K562 (cell line): ENCODE data around the gene HIPK1. TPM values are rescaled to one million over a fixed set of nuclear protein-coding genes. Genes with fewer than 3 reads are reported as not detected.

Source experiments
- ATF6 ChIP-seq: sonication (generic); formaldehyde crosslinking; IDR thresholded peaks from 2 replicates; pipeline ENCODE4 v1.4.0; 2020; ENCODE audit warnings: mild to moderate bottlenecking, missing genetic modification reagents
- CXXC5 ChIP-seq: fragments of 250-450 bp; sonication (Bioruptor Pico); IDR thresholded peaks from 2 replicates; pipeline ENCODE4 v1.8.0; 2022; ENCODE audit warnings: inconsistent platforms, mild to moderate bottlenecking, moderate library complexity
- E2F1 ChIP-seq: sonication (generic); formaldehyde crosslinking; IDR thresholded peaks from 2 replicates; pipeline ENCODE4 v1.8.1; 2023; ENCODE audit warnings: mild to moderate bottlenecking, missing genetic modification reagents, moderate library complexity
- E2F3 ChIP-seq: fragments of 250-450 bp; sonication (Bioruptor Pico); IDR thresholded peaks from 2 replicates; pipeline ENCODE4 v1.4.0; 2020; ENCODE audit warnings: mild to moderate bottlenecking
- ESRRA ChIP-seq: fragments of 450-650 bp; IDR thresholded peaks from 2 replicates; pipeline ENCODE4 v1.6.1; 2014; ENCODE audit warnings: low read depth, mild to moderate bottlenecking, moderate library complexity, borderline replicate concordance
- GATAD2A ChIP-seq: fragments of 450-650 bp; IDR thresholded peaks from 2 replicates; pipeline ENCODE4 v1.6.1; 2017
- HOMEZ ChIP-seq: fragments of 250-450 bp; sonication (Bioruptor Pico); IDR thresholded peaks from 2 replicates; pipeline ENCODE4 v1.4.0; 2020; ENCODE audit warnings: mild to moderate bottlenecking, moderate library complexity
- IRF1 ChIP-seq: sonication (generic); formaldehyde crosslinking; IDR thresholded peaks from 2 replicates; pipeline ENCODE4 v1.8.0; 2022; ENCODE audit warnings: missing genetic modification reagents, mild to moderate bottlenecking, borderline replicate concordance
- L3MBTL2 ChIP-seq: fragments of 450-650 bp; IDR thresholded peaks from 2 replicates; pipeline ENCODE4 v1.6.1; 2016; ENCODE audit warnings: mild to moderate bottlenecking, moderate library complexity
- MCM3 ChIP-seq: fragments of 450-650 bp; IDR thresholded peaks from 2 replicates; pipeline ENCODE4 v1.6.1; 2016
- NRF1 ChIP-seq, 2 experiments: fragments of 450-650 bp; IDR thresholded peaks in 1 of 2; conservative IDR thresholded peaks in 1 of 2; 2 replicates each; pipeline ENCODE4 v1.6.1; 2014; ENCODE audit warnings: mild to moderate bottlenecking in 2 of 2
- PHB2 ChIP-seq: fragments of 450-650 bp; IDR thresholded peaks from 2 replicates; pipeline ENCODE4 v1.6.1; 2017; ENCODE audit warnings: low read depth
- POLR2B ChIP-seq: fragments of 450-650 bp; IDR thresholded peaks from 2 replicates; pipeline ENCODE4 v1.6.1; 2018; ENCODE audit warnings: low read depth; ENCODE audit not compliant: partially characterized antibody
- RBM17 ChIP-seq: fragments of 200-400 bp; formaldehyde crosslinking; IDR thresholded peaks from 2 replicates; pipeline ENCODE4 v1.6.1; 2017; ENCODE audit warnings: low read depth, mild to moderate bottlenecking, low read length, borderline replicate concordance
- SMAD2 ChIP-seq: fragments of 150-350 bp; IDR thresholded peaks from 2 replicates; pipeline ENCODE4 v1.6.1; 2014; ENCODE audit warnings: low read depth, mild to moderate bottlenecking, low read length
- SOX6 ChIP-seq: fragments of 450-650 bp; IDR thresholded peaks from 2 replicates; pipeline ENCODE4 v1.6.1; 2014; ENCODE audit warnings: mild to moderate bottlenecking
- STAT5B ChIP-seq: fragments of 250-450 bp; sonication (Bioruptor Pico); IDR thresholded peaks from 2 replicates; pipeline ENCODE4 v1.8.0; 2021; ENCODE audit warnings: mild to moderate bottlenecking, inconsistent platforms
- TCF7 ChIP-seq: sonication (generic); IDR thresholded peaks from 2 replicates; pipeline ENCODE4 v1.6.1; 2016; ENCODE audit warnings: antibody characterized with exemption, borderline replicate concordance
- THRA ChIP-seq: fragments of 450-650 bp; IDR thresholded peaks from 2 replicates; pipeline ENCODE4 v1.6.1; 2017; ENCODE audit warnings: mild to moderate bottlenecking, moderate library complexity
- WHSC1 ChIP-seq: IDR thresholded peaks from one replicate; pipeline ENCODE4 v1.6.1; 2012; ENCODE audit warnings: low read length, control low read depth, inconsistent platforms
- ZNF282 ChIP-seq: sonication (generic); formaldehyde crosslinking; IDR thresholded peaks from 2 replicates; pipeline ENCODE4 v1.8.1; 2023; ENCODE audit warnings: missing genetic modification reagents
- ZNF644 ChIP-seq: fragments of 200-800 bp; sonication (Bioruptor generic); IDR thresholded peaks from 2 replicates; pipeline ENCODE4 v1.6.1; 2016; ENCODE audit warnings: low read depth, missing genetic modification characterization, missing compliant biosample characterization
- ZNF766 ChIP-seq: fragments of 200-800 bp; sonication (Bioruptor generic); conservative IDR thresholded peaks from 2 replicates; pipeline ENCODE4 v1.6.1; 2016; ENCODE audit warnings: missing genetic modification characterization, missing compliant biosample characterization
- polyA plus RNA-seq, 8 experiments: library from polyadenylated mRNA; depleted of rRNA in 4 of 8; stranded (reverse) in 5 of 8; unstranded in 3 of 8; fragments of >200 nt; fragmentation: Nextera tagmentation in 2 of 8; fragmentation: Illumina TruSeq in 1 of 8; extraction: Ambion mirVana in 2 of 8; extraction: Trizol in 1 of 8; gene quantifications; 2 replicates each; pipeline versions ENCODE4 v1.2.1 to v1.2.3, GENCODE V29; 2011 to 2014; ENCODE audit warnings: inconsistent platforms in 1 of 8, missing spikeins in 1 of 8
- total RNA-seq, 7 experiments: library from RNA; depleted of rRNA in 6 of 7; stranded (reverse); fragments of >200 nt in 6 of 7; fragmentation: Illumina TruSeq in 2 of 7; extraction: Trizol in 2 of 7; gene quantifications; 2 replicates each; pipeline versions ENCODE4 v1.2.1 to v1.2.3, GENCODE V29; 2011 to 2021; ENCODE audit warnings: low replicate concordance in 1 of 7

The HIPK1 gene
- total and polyA plus RNA-seq, 9 of the 15 experiments (the other 6 are each of a cell fraction or from before 2014, with no cell fraction given) = 10.0 to 57.9 (median 29.6) TPM

- TF ChIP-seq HOMEZ (CRISPR knock-in tag) (no peak), STAT5B (CRISPR knock-in tag) (no peak), WHSC1 (no peak), ATF6 (CRISPR knock-in tag) (no peak), ZNF644 (peak; percentile 93), L3MBTL2 (peak; percentile 92), ZNF766 (CRISPR knock-in tag) (peak; percentile 94), E2F1 (CRISPR knock-in tag) (peak; percentile 53; the same call in 1 of the 2 replicates), MCM3 (no peak), IRF1 (CRISPR knock-in tag) (no peak), NRF1 (conservative IDR thresholded peaks at IDR 0.05 in 1 of 2, IDR thresholded peaks at IDR 0.05 in 1 of 2) (no peak), GATAD2A (peak; percentile 97), THRA (no peak), PHB2 (peak; percentile 96), E2F3 (CRISPR knock-in tag) (no peak), TCF7 (peak; percentile 87; the same call in 1 of the 2 replicates), CXXC5 (CRISPR knock-in tag) (peak; percentile 100), SOX6 (peak; percentile 99), ESRRA (peak; percentile 47; the same call in 1 of the 2 replicates), SMAD2 (no peak), POLR2B (peak; percentile 22), RBM17 (no peak), ZNF282 (CRISPR knock-in tag) (no peak)
These were observed 15.0 kb upstream of the HIPK1 start (continued) for GRCh38 chr1:113913887-113914664.
